Mesodermal cell (in vitro differentiated cells): ENCODE results near the gene ELAVL2. TPM values are rescaled to one million over a fixed set of nuclear protein-coding genes. Genes with fewer than 3 reads are reported as not detected.
A peak's percentile ranks its signal among the peaks of the same experiment; 100 is the strongest.

Source experiments
- H3K27ac ChIP-seq: 2 replicates; pipeline ENCODE4 v1.7.0; 2013; ENCODE audit warnings: mild to moderate bottlenecking, low read depth, low read length, moderate library complexity; ENCODE audit not compliant: severe bottlenecking
- H3K36me3 ChIP-seq: 2 replicates; pipeline ENCODE4 v1.7.1; 2013; ENCODE audit warnings: mild to moderate bottlenecking, low read length, moderate library complexity; ENCODE audit not compliant: control insufficient read depth, insufficient read depth
- H3K4me1 ChIP-seq: one replicate; pipeline ENCODE4 v1.7.1; 2013; ENCODE audit warnings: mild to moderate bottlenecking, low read length; ENCODE audit not compliant: insufficient read depth, control insufficient read depth, poor library complexity, severe bottlenecking
- H3K4me3 ChIP-seq: 2 replicates; pipeline ENCODE4 v1.7.0; 2013; ENCODE audit warnings: low read length, control low read depth, mild to moderate bottlenecking; ENCODE audit not compliant: insufficient read depth, poor library complexity, severe bottlenecking; ENCODE audit errors: extremely low read depth
- H3K9me3 ChIP-seq: 2 replicates; pipeline ENCODE4 v1.7.1; 2013; ENCODE audit warnings: mild to moderate bottlenecking, low read length, moderate library complexity; ENCODE audit not compliant: control insufficient read depth
- WGBS, 2 experiments: methylation state at CpG; one replicate each; pipeline ENCODE4 v1.1.5; 2013; ENCODE audit warnings: missing lambda C conversion rate in 2 of 2; ENCODE audit not compliant: insufficient coverage in 2 of 2; 5-methylcytosine and 5-hydroxymethylcytosine counted together
- polyA plus RNA-seq, 2 experiments: library from polyadenylated mRNA; stranded (reverse); fragments of 50-300 nt; gene quantifications; one replicate each; pipeline ENCODE4 v1.2.3, GENCODE V29; 2013

Gene ELAVL2
- polyA plus RNA-seq (2013, experiment 1 of 2): 2.5 TPM
- 2.5 TPM for polyA plus RNA-seq (2013, experiment 2 of 2)

- no peaks in the 10 kb centered on the region for H3K36me3 ChIP-seq
- peaks cover 13% of the 10 kb centered on the region for H3K4me1 ChIP-seq
- no peaks in the 10 kb centered on the region for H3K9me3 ChIP-seq
- WGBS, 2 experiments: 0% methylated on average over 24 to 29 of the region's 30 CpGs
- H3K27ac ChIP-seq: peak within 1 kb of the TSS; percentile 54
- H3K4me3 ChIP-seq: peak within 1 kb of the TSS; percentile 47
These were observed at the start of gene ELAVL2 for GRCh38 chr9:23826120-23826629. TSS of gene ELAVL2 (minus strand) at chr9:23826240. CDS start at chr9:23762234, 64,006 bp downstream.

GRCh38 chr9:23858234-23858633 is 32.2 kb upstream of the ELAVL2 start:
- 78 to 100% methylated on average over 1 to 3 of the region's 3 CpGs for WGBS, 2 experiments
- H3K4me1 ChIP-seq: no peaks in the 10 kb centered on the region

GRCh38 chr9:23855873-23856604 is 30.0 kb upstream of the ELAVL2 start:
- WGBS, 2 experiments: 80 to 92% methylated on average over 2 to 4 of the region's 5 CpGs
- Histone ChIP-seq H3K4me1 (no peaks in the 10 kb centered on the region), H3K4me3 (no peak overlapping the region), H3K36me3 (no peaks in the 10 kb centered on the region), H3K27ac (no peak overlapping the region), H3K9me3 (no peaks in the 10 kb centered on the region)

More at GRCh38 chr9:23858234-23858633, 32.2 kb upstream of the ELAVL2 start:
- Histone ChIP-seq H3K36me3 (no peaks in the 10 kb centered on the region), H3K27ac (no peak overlapping the region), H3K9me3 (no peaks in the 10 kb centered on the region), H3K4me3 (no peak overlapping the region)

- Histone ChIP-seq H3K9me3 (no peaks in the 10 kb centered on the region), H3K36me3 (no peaks in the 10 kb centered on the region), H3K4me3 (peak overlapping the region; percentile 52), H3K4me1 (no peaks in the 10 kb centered on the region), H3K27ac (no peak overlapping the region)
- WGBS, 2 experiments: 0 to 1% methylated on average over 50 to 51 of the region's 62 CpGs
These were observed 24.9 kb upstream of the ELAVL2 start for GRCh38 chr9:23850690-23851629.

GRCh38 chr9:23850242-23850689 is 24.2 kb upstream of the ELAVL2 start:
- no peak overlapping the region for H3K27ac ChIP-seq
- peak overlapping the region; percentile 52 for H3K4me3 ChIP-seq
- no peaks in the 10 kb centered on the region for H3K9me3 ChIP-seq
- H3K4me1 ChIP-seq: no peaks in the 10 kb centered on the region
- no peaks in the 10 kb centered on the region for H3K36me3 ChIP-seq
- WGBS, 2 experiments: 0% methylated on average over 8 to 9 of the region's 17 CpGs

GRCh38 chr9:23849379-23850035 is 23.5 kb upstream of the ELAVL2 start:
- Histone ChIP-seq H3K4me1 (no peaks in the 10 kb centered on the region), H3K4me3 (peak overlapping the region; percentile 52), H3K9me3 (no peaks in the 10 kb centered on the region), H3K36me3 (no peaks in the 10 kb centered on the region), H3K27ac (peak overlapping the region; percentile 26)
- WGBS, 2 experiments: 8 to 11% methylated on average over 2 to 4 of the region's 11 CpGs

GRCh38 chr9:23842565-23843129 is 16.6 kb upstream of the ELAVL2 start:
- H3K4me3 ChIP-seq: no peak overlapping the region
- H3K27ac ChIP-seq: no peak overlapping the region
- WGBS, 2 experiments: no CpG with 5 or more reads among the region's 1 CpG
- no peaks in the 10 kb centered on the region for H3K36me3 ChIP-seq
- H3K4me1 ChIP-seq: no peaks in the 10 kb centered on the region
- H3K9me3 ChIP-seq: no peaks in the 10 kb centered on the region

GRCh38 chr9:23841304-23841703 is 15.3 kb upstream of the ELAVL2 start:
- Histone ChIP-seq H3K4me1 (no peaks in the 10 kb centered on the region), H3K27ac (no peak overlapping the region), H3K36me3 (no peaks in the 10 kb centered on the region), H3K4me3 (no peak overlapping the region), H3K9me3 (no peaks in the 10 kb centered on the region)
- no CpG with 5 or more reads among the region's 2 CpGs for WGBS, 2 experiments

GRCh38 chr9:23837038-23837437 is 11.0 kb upstream of the ELAVL2 start:
- 65 to 73% methylated on average over 3 to 4 of the region's 5 CpGs for WGBS, 2 experiments
- no peaks in the 10 kb centered on the region for H3K36me3 ChIP-seq
- no peak overlapping the region for H3K4me3 ChIP-seq
- H3K9me3 ChIP-seq: no peaks in the 10 kb centered on the region
- H3K4me1 ChIP-seq: no peaks in the 10 kb centered on the region
- no peak overlapping the region for H3K27ac ChIP-seq
